GM20431 (cell line): ENCODE measurements around the gene DIP2B.
"Not testable (repeated sequence)": the region's sequence is repeated elsewhere in the genome, so short reads cannot be mapped to it uniquely, and the experiment has no call there.

Experiments
- in situ Hi-C: fragments of 300-500 bp; cut with MseI, MboI; formaldehyde crosslinking; loops from one replicate; pipeline ENCODE4 v1.15.0; 2020; ENCODE audit warnings: low sequenced_read_pairs; ENCODE audit not compliant: unreplicated experiment

The DIP2B gene

DNA sequence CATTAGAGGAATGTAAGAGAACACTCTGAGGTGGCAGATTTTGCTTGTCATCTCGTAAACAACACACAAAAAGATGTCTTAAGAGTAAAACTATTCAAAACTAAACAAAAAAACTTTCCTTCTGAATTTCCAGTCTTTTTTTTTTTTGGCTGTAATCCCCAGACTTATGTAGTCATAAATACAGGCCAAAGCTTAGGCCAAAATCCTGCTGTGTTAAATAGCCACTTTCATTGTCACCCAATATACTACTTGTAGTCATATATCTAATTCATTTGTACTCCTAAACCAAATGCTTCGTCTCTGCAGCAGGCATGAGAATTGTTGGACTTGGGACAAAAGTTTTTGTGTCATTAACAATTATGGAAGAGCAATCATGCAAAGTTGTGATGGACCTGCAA is 155.6 kb downstream of the DIP2B start:
- in situ Hi-C loops: no loop called here

GRCh38 chr12:50661300-50662115 is 156.7 kb downstream of the DIP2B start:
- in situ Hi-C loops: no loop called here

- in situ Hi-C loops: no loop called here
These were observed 157.3 kb downstream of the DIP2B start for GRCh38 chr12:50662116-50662510.

GRCh38 chr12:50665170-50665569 is 160.4 kb downstream of the DIP2B start:
- in situ Hi-C loops: no loop called here

GRCh38 chr12:50665609-50666008 is 160.8 kb downstream of the DIP2B start:
- in situ Hi-C loops: no loop called here

- in situ Hi-C loops: no loop called here
These were observed 161.2 kb downstream of the DIP2B start for GRCh38 chr12:50666023-50666422.

DNA sequence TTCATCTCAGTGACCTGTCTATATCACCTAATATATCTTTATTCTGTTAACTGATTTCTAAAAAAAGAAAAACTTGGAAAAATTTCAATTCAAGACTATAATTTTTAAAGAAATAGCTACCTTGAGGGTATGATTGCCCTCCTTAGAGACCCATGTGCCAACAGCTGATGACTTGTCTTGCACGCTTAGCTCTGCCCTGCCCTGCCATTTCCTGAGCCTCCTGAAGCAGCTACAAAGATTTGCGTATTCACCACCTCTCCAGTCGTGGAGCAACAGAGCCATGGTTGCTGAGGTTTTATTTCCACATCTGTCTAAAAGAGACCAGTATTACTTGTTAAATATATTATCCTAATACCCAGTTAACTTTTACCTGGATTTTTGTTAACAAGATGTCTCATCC is 167.4 kb downstream of the DIP2B start:
- in situ Hi-C loops: no loop called here

DNA sequence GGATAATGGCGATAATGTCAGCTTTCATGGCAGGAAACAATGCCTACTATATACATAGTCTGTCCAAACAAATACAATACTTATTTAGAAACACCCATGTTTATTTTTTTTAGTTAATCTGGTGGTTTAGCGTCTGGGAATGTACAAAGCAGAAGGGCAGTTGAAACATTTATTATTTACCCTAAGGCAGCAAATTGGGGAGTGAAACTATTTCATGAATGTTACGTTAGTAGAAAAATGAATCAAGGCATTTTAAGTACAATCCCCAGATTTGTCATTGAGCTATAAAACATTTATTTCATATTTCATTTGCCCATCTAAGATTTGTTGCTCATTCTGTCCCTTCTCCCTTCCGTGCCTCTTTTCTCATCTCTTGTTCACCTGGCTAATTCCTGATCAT is 172.0 kb downstream of the DIP2B start:
- in situ Hi-C loops: no loop called here

DNA sequence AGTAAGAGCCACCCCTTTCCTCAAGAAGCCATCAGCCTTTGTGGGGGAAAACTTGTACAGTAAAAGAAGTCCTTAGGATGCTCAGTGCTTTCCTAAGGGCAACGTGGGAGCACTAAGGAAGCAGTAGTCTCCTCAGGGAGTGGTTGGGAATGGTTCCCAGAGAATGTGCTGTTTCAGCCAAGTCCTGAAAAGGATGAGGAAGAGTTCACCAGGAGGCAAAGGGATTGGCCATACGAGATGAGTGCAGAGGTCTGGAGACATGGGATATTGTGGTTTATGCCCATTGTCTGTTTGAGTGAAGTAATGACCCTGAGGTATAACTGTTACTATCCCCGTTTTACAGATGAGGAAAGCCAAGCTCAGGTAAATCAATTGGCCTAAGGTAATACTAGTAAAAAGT is 173.1 kb downstream of the DIP2B start:
- in situ Hi-C loops: no loop called here

DNA sequence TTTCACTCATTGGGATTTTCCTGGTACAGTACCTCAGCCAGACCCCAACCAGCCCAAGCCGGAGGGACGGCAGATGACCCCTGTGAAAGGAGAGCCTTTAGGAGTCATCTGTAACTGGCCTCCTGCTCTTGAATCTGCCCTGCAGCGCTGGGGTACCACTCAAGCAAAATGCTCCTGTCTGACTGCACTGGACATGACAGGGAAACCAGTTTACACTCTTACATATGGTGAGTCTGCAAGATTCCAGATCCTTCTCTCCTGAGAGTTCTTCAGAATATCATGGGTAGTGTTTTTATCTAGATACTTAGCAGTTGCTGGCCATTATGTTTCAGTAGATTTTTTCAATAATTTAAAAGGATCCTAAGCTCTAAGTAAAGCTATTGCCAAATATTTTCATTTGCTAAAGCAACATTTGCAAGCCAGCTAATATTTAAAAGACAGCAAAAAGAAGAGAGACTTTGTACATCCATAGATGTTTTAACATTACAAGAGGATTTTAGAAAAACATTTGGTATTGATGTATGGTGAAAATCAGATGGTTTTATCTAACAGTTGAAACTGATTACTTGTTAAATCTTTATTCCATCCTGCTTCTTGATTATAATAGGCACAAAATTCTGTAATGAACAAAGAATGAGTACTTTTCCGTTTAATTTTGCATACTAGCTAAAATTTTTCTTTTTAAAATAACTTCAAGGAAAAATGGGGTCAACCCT is 174.0 kb downstream of the DIP2B start:
- in situ Hi-C loops: no loop called here

DNA sequence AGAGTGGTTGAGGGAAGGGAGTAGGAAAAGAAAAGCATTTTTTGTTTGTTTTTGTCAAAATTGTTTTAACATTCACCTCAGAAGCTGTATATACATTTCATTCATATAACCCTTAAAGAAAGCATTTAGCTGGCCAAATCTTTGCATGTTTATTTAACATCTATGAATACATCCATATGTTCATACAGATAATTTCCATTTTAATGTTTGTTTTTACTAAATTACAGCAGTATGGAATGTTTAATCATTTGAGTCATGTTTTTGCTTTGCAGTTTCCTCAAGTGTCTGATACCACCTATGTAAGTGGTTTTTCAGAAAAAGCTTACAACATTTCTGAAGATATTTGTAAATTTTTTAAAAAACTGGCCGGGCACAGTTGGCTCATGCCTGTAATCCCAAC is 174.8 kb downstream of the DIP2B start:
- in situ Hi-C loops: no loop called here

DNA sequence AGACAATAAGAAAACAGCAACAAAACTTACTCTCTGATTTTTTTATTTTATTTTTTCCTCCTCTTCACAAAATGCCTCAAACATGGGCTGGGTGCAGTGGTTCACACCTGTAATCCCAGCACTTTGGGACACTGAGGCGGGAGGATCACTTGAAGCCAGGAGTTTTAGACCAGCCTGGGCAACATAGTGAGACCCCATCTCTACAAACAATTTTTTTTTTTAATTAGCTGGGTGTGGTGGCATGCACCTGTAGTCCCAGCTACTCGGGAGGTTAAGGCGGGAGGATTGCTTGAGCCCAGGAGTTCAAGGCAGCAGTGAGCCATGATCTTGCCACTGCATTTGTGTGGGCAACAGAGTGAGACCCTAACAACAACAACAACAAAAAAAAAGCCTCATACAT is 176.3 kb downstream of the DIP2B start:
- in situ Hi-C loops: not testable (repeated sequence)

DNA sequence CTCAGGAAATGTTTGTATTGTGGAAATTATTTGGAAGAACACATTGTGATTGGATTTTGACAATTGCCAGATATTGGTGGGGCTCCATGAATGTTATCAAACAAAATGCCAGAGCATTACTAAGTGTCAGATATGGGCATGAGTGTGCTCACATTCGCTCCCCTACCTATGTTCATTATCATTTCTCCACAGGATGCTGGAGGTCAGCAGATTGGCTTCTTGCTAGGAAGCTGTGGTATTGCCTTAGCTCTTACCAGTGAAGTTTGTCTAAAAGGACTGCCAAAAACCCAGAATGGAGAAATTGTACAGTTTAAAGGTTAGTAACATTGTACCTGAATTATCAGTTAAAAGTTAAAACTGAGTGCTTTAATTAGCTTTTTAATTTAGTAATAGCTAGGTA is 180.9 kb downstream of the DIP2B start:
- in situ Hi-C loops: no loop called here

DNA sequence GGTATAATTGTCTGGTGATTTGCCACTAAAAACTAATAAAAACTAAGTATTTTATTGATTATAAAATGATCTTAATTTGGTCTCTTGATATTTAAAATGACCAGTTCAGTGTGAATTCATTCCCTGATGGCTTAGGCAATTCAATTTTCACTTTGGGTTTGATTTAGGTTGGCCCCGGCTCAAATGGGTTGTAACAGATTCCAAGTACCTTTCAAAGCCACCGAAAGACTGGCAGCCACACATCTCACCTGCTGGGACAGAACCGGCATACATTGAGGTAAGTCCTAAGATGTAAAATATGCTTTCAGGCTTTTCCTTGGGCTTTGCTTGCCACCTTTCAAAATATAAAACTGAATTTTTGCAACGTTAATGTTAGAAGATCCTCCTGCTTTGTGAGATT is 181.6 kb downstream of the DIP2B start:
- in situ Hi-C loops: no loop called here

- in situ Hi-C loops: no loop called here
These were observed 182.2 kb downstream of the DIP2B start for GRCh38 chr12:50686976-50687375.

- in situ Hi-C loops: no loop called here
These were observed 184.7 kb downstream of the DIP2B start for GRCh38 chr12:50689437-50689836.

GRCh38 chr12:50690925-50691324 is 186.1 kb downstream of the DIP2B start:
- in situ Hi-C loops: no loop called here

GRCh38 chr12:50695961-50696360 is 191.2 kb downstream of the DIP2B start:
- in situ Hi-C loops: no loop called here

- in situ Hi-C loops: no loop called here
These were observed 192.1 kb downstream of the DIP2B start for GRCh38 chr12:50696931-50697330.

- in situ Hi-C loops: no loop called here
These were observed 194.4 kb downstream of the DIP2B start for GRCh38 chr12:50699154-50699553.

DNA sequence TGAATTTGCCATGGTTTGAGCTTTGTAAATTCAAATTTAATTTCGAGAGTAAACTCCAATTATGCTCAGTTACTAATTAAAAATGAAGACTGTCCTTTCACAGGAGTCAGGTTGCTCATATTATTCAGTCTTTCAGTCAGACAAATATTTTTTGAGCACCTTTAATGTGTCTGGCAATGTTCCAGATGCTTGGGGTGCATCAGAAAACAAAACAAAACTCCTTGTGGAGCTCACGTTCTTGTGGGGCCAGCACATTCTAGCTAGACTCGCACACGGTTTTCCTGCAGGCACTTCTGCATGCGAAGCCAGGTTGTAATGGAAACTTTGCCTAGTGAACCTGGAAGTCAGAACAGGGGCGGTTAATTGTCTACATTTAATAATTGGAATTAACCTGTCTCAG is 195.2 kb downstream of the DIP2B start:
- in situ Hi-C loops: no loop called here

DNA sequence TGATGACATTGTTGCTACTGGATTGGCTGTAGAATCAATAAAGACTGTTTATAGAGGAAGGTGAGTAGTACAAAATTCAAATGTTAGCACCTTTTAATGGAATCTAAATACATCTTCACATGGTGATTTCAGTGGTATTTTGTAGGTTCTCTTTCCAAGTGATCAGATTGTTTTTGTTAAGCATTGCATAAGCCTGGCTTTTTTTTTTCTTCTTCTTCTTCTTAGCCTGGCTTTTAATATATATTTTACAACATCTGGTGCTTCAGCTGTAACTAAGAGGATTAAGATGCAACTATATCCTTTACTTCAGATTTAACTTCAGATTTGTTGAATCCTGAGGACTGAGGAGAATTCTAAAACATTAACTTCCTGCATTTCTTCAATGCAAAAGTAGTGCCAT is 201.8 kb downstream of the DIP2B start:
- in situ Hi-C loops: no loop called here
